Upper lobe of left lung (tissue), 6 donors: ENCODE data around the gene GNG11. TPM values are rescaled to one million over a fixed set of nuclear protein-coding genes. Genes with fewer than 3 reads are reported as not detected.

Source experiments
- ATAC-seq, 2 donors: fragments of 200-7000 bp; cut with Tn5 transposase; one replicate each; pipeline ENCODE4 v1.9.1; 2022; ENCODE audit warnings: mild to moderate bottlenecking in 2 of 2, moderate library complexity in 2 of 2; ENCODE audit not compliant: low FRiP score in 2 of 2
- DNase-seq, 2 donors: peaks; one replicate each; pipeline ENCODE4 v3.0.0-alpha.2; 2019 to 2020
- H3K27ac ChIP-seq, 4 donors: fragments of 200-600 bp; sonication (generic); one replicate each; pipeline ENCODE4 v1.5.1; 2016 to 2019
- H3K27me3 ChIP-seq, 4 donors: fragments of 200-600 bp; sonication (generic); one replicate each; pipeline ENCODE4 v1.5.1; 2017 to 2019
- H3K36me3 ChIP-seq, 4 donors: fragments of 200-600 bp; sonication (generic); one replicate each; pipeline ENCODE4 v1.5.1; 2016 to 2019
- H3K4me1 ChIP-seq, 4 donors: fragments of 200-600 bp; sonication (generic); one replicate each; pipeline ENCODE4 v1.5.1; 2018 to 2019
- H3K4me3 ChIP-seq, 4 donors: fragments of 200-600 bp; sonication (generic); one replicate each; pipeline ENCODE4 v1.5.1; 2017 to 2019; ENCODE audit warnings: mild to moderate bottlenecking in 2 of 4, moderate library complexity in 1 of 4
- H3K9me3 ChIP-seq, 4 donors: fragments of 200-600 bp; sonication (generic); one replicate each; pipeline ENCODE4 v1.5.1; 2018 to 2019
- CTCF ChIP-seq, 6 experiments: fragments of 450-650 bp in 4 of 6; fragments of 200-600 bp in 2 of 6; sonication (generic) in 2 of 6; IDR thresholded peaks; one replicate each; pipeline ENCODE4 v1.5.1; 2016 to 2019; ENCODE audit warnings: antibody characterized with exemption in 6 of 6
- EP300 ChIP-seq, 4 donors: sonication (generic); formaldehyde crosslinking; IDR thresholded peaks; one replicate each; pipeline ENCODE4 v1.5.1; 2017; ENCODE audit warnings: antibody characterized with exemption in 4 of 4, control low read depth in 2 of 4
- POLR2A ChIP-seq, 4 donors: fragments of 450-650 bp; IDR thresholded peaks; one replicate each; pipeline ENCODE4 v1.5.1; 2016 to 2017; ENCODE audit warnings: antibody characterized with exemption in 4 of 4, mild to moderate bottlenecking in 2 of 4
- POLR2AphosphoS5 ChIP-seq, 2 donors: sonication (generic); formaldehyde crosslinking; IDR thresholded peaks; one replicate each; pipeline ENCODE4 v1.5.1; 2017; ENCODE audit warnings: antibody characterized with exemption in 2 of 2
- WGBS, 2 donors: methylation state at CpG; one replicate each; pipeline ENCODE4 v1.1.5; 2017 to 2018; 5-methylcytosine and 5-hydroxymethylcytosine counted together
- total RNA-seq, 6 donors: library from RNA; depleted of rRNA in 4 of 6; stranded (reverse); fragments of >200 nt in 4 of 6; gene quantifications; one replicate each; pipeline versions ENCODE4 v1.1.0 to v1.2.1, GENCODE V29; 2016 to 2021
- donor health status: DM: no; HTN: no; CAD: no; lungs with moderate emphysema.
- donor health status: DM: no; HTN: yes; CAD: no; lungs with severe emphysema.

The GNG11 gene
- total RNA-seq, 6 donors from 2014 or later, result 1.0 to 28.5 (median 15.8) TPM

- H3K4me3 ChIP-seq, result peak overlapping the region in 2 of 4 donors; percentile 58
- WGBS, 2 donors, result 68 to 77% methylated on average over 6 of the region's 6 CpGs
- peaks cover 0 to 5% (median 0%) of the 10 kb centered on the region in 4 donors for H3K27me3 ChIP-seq
- ATAC-seq (no peak), DNase-seq (no peak)
- H3K4me1 ChIP-seq, result peaks cover 3 to 8% (median 5%) of the 10 kb centered on the region in 4 donors
- H3K36me3 ChIP-seq, result no peaks in the 10 kb centered on the region
- no peak for TF ChIP-seq POLR2AphosphoS5 (IDR thresholded peaks at IDR 0.05)
- TF ChIP-seq EP300 (IDR thresholded peaks at IDR 0.05), result no peak
- TF ChIP-seq CTCF (IDR thresholded peaks at IDR 0.05), result no peak
- no peak for TF ChIP-seq POLR2A (IDR thresholded peaks at IDR 0.05)
- H3K27ac ChIP-seq, result peak overlapping the region; percentile 8 to 88 (median 82)
- H3K9me3 ChIP-seq, result no peaks in the 10 kb centered on the region
Measured at GRCh38 chr7:93920496-93921182, 896 bp upstream of the GNG11 start.

GRCh38 chr7:93921186-93921585 lies 349 bp upstream of the GNG11 start:
- Histone ChIP-seq H3K27ac (peak overlapping the region; percentile 8 to 88 (median 82)), H3K4me3 (peak overlapping the region in 3 of 4 donors; percentile 52 to 58 (median 58)), H3K9me3 (no peaks in the 10 kb centered on the region), H3K36me3 (peaks cover 0 to under 1% (median 0%) of the 10 kb centered on the region in 4 donors), H3K4me1 (peaks cover 3 to 8% (median 5%) of the 10 kb centered on the region in 4 donors), H3K27me3 (peaks cover 0 to 5% (median 0%) of the 10 kb centered on the region in 4 donors)
- TF ChIP-seq CTCF (IDR thresholded peaks at IDR 0.05) (no peak), EP300 (IDR thresholded peaks at IDR 0.05) (no peak)
- DNase-seq (no peak), ATAC-seq (no peak)
- 45 to 50% methylated on average over 8 of the region's 8 CpGs for WGBS, 2 donors

GRCh38 chr7:93923296-93923695 lies 1.8 kb downstream of the GNG11 start:
- WGBS, 2 donors, result 44 to 55% methylated on average over 6 of the region's 6 CpGs
- no peaks in the 10 kb centered on the region for H3K9me3 ChIP-seq
- peaks cover 0 to 9% (median 0%) of the 10 kb centered on the region in 4 donors for H3K36me3 ChIP-seq
- no peak for DNase-seq
- H3K27ac ChIP-seq, result peak overlapping the region in 3 of 4 donors; percentile 76 to 88 (median 87)
- H3K27me3 ChIP-seq, result peaks cover 0 to 5% (median 0%) of the 10 kb centered on the region in 4 donors
- peaks cover 3 to 8% (median 5%) of the 10 kb centered on the region in 4 donors for H3K4me1 ChIP-seq
- H3K4me3 ChIP-seq, result peak overlapping the region; percentile 50 to 58 (median 55)
- peak in 1 of 2 donors; percentile 57 for ATAC-seq
- TF ChIP-seq EP300 (IDR thresholded peaks at IDR 0.05), result no peak
- TF ChIP-seq POLR2AphosphoS5 (IDR thresholded peaks at IDR 0.05), result no peak
- TF ChIP-seq POLR2A (IDR thresholded peaks at IDR 0.05), result no peak
- TF ChIP-seq CTCF (IDR thresholded peaks at IDR 0.05), result no peak

- H3K4me3 ChIP-seq, result peak overlapping the region; percentile 50 to 58 (median 55)
- H3K9me3 ChIP-seq, result no peaks in the 10 kb centered on the region
- peak overlapping the region in 2 of 4 donors; percentile 87 to 88 for H3K27ac ChIP-seq
- no peak for ATAC-seq
- TF ChIP-seq POLR2AphosphoS5 (IDR thresholded peaks at IDR 0.05), result no peak
- TF ChIP-seq POLR2A (IDR thresholded peaks at IDR 0.05), result no peak
- TF ChIP-seq CTCF (IDR thresholded peaks at IDR 0.05), result no peak
- TF ChIP-seq EP300 (IDR thresholded peaks at IDR 0.05), result no peak
- peaks cover 0 to 9% (median 0%) of the 10 kb centered on the region in 4 donors for H3K36me3 ChIP-seq
- H3K4me1 ChIP-seq, result peaks cover 3 to 8% (median 5%) of the 10 kb centered on the region in 4 donors
- DNase-seq, result no peak
- WGBS, 2 donors, result 36 to 38% methylated on average over 1 of the region's 1 CpG
- H3K27me3 ChIP-seq, result peaks cover 0 to 5% (median 0%) of the 10 kb centered on the region in 4 donors
Measured at GRCh38 chr7:93923942-93924341, 2.4 kb downstream of the GNG11 start.
